GM19035 (cell line): ENCODE data around the gene PTPN4.

ENCODE experiments used
- ATAC-seq: cut with Tn5 transposase; IDR thresholded peaks from one replicate; pipeline ENCODE4 v1.9.1; 2021; ENCODE audit not compliant: unreplicated experiment

The PTPN4 gene

DNA sequence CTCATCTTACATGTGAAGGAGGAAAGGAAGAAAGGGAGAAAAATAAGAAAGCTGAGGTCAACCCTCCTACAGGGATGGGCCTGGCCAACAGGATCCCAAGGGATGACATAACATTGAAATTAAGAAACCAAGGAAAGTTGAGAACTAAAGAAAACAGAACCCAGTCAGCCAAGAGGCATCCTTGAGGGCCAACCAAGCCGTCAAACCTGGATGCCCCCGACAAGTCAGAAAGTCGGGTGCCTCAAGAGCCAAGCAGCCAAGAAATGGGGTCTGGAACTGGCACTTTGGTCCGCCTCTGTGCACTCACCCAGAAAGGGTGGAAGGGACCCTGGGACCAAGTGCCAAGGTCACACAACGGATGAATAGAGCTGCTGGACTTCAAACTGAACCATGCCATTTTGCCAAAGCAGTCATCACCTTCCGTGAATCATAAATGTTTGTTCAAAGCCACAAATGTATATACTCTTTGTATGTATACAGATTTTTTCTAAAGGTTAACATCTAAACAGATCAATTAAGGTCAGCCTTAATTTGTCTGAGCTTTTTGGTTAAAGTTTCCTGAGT is 27.0 kb upstream of the PTPN4 start:
- ATAC-seq: no peak

DNA sequence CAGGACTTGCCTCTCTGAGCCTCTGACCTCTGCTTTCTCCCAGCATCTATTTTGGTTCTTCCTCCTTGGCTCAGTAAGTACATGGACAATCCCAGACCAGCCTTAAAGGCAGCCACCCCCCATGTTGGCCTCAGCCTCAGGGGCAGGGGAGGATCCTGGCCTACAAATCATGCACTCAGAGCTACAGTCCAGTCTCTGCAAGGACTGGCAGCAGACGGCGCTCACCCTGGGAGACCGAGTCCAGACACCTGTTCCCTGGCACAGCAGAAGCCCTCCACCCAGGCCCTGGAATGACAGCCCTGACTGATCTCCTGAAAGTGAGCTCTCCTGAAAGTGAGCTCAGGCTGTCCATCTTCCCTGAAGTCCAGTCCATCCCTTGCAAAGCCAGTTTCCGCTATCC is 25.7 kb upstream of the PTPN4 start:
- no peak for ATAC-seq

DNA sequence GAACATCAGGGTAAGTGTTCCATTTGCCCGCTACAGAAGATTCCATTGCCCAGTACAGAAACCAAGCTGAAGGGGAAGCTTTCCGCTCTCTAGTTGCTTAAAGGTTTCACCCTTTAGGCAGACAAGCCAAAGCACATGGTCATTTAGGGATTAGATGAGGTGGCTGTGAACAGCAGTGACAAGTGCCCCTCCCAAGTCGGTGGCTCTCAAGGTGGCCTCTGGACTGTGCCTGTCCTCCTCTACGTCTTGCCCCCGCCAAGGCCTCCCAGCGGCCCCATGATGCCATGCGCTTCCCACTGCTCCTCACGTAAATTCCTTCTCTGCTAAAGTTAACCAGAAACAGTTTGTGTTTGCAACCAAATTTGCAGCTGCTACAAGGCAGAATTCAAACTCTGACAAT is 24.2 kb upstream of the PTPN4 start:
- no peak for ATAC-seq

DNA sequence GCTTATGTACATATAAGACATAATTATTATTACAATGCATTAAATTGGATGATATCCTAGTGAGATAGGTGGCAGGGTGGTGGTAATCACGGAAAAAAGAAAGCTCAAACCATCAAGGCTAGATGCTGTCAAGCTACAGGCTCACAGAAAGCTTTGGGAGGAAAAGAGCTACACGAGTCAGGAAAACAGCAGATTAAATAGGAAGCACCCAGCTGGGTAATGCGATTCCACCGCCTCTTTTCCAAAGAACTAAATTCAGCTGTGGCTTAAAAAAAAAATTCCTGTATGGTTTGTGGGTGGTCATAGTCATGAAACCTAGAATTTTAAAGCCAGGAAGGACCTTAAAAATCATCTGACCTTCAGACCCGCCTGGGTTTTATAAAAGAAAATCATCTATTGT is 23.7 kb upstream of the PTPN4 start:
- ATAC-seq: no peak

DNA sequence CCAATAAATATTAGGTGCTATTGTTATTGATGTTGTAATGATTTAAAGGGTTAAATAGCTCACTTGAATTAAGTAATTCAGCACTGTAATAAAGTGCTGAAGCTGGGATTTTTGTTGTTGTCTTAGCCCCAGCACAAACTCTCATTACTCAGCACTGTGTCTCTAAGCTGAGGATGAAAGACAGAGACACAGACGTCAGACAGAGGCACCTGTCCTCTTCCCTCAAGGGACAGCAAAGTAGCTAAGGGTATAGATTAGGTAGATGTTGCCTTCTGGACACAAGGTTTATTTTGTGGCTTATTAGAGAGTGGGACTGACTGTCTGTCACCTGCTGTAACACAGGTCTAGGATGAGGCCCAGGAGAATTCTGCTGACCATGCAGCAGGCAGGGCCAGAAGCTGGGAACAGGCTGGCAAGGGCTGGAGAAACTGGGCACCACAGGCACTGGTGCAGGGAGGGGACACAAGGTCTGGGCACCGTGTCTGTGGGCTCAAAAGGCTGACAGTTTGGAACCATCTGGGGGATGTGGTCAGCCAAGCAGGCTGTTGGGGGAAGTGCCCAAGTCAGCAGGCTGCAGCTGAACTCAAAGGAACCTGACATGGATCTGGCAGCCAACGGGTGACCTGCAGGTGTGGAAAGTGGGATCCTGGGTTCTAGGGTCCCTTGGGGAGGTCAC is 20.0 kb upstream of the PTPN4 start:
- no peak for ATAC-seq

DNA sequence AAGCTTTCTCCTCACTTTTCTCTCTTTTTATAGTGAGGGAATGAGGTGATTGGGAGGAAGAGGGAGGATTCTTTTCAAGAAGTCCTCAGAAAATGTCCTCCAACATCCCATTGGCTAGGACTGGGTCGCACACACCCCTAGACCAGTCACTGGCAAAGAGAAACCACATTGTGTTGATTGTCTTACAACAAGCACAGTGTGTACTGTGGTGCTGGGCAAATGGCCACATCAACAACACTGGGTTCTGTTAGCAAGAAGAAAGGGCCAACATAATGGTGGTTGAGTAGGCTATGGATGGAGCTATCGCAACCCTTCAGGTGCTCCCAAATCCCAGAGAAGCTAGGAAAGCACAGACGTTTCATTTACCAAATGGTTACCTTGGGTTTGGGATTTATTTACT is 18.7 kb upstream of the PTPN4 start:
- ATAC-seq: no peak

DNA sequence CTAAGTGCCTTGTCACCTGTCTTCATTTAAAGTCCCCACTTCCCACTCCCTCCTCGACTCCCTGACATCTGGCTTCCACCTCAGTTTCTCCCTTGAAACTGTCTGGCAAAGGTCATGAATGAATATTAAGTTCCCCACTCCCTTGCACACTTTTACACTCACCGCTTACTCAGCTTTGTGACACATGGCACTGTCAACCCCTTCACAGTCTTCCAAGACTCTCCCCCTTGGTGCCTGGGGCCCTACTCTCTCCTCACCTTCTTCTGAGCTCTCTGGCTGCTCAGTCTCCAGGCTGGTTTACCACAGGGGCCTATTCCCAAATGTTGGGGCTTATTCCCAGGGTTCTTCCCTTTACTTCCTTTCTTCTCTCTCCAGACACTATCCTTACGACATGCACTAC is 17.9 kb upstream of the PTPN4 start:
- no peak for ATAC-seq

DNA sequence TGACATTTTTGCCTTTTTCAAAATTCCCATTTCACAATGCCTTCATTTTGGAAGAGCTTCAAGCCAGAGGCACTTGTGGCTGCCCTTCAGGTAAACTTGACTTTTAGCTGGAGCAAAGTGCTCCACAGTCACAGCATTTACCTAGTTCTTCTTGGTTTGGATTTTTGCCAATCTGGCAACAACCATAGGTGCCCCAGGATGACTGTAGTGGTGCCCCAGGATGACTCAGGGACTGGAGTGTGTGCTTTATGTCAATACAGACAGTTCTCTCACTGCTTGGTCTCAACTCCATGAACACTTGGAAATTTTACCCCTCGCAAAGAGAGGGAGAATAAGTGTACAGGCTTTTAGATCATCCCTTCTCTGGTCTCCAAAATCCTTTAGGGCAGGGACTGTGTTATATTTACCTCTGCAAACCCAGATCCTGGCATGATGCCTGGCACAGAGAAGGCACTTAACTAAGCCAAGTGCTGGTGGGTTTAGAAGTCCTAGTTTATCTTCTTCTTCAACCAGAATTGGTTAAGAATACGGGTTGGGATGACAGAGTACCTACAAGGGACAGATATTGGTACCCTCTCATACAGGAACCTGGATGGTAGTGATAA is 15.3 kb upstream of the PTPN4 start:
- no peak for ATAC-seq

DNA sequence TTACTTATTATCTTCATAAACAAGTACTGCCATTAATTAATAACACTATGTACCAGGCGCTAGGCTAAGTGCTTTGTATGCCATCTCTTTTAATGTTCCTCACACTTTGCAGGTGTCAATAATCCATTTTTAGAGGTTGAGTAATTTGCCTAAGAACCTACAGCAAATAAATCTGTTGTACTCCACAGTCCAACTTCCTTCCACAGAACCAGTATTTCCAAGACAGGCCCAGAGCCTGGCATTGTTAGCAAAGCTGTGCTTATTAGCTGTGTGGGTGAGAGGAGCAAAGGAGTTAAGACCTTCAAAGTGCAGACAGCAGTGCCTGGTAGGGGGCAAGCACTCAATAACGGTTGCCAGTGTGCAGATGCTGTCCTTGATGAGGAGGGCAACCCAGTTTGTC is 14.2 kb upstream of the PTPN4 start:
- ATAC-seq: no peak

DNA sequence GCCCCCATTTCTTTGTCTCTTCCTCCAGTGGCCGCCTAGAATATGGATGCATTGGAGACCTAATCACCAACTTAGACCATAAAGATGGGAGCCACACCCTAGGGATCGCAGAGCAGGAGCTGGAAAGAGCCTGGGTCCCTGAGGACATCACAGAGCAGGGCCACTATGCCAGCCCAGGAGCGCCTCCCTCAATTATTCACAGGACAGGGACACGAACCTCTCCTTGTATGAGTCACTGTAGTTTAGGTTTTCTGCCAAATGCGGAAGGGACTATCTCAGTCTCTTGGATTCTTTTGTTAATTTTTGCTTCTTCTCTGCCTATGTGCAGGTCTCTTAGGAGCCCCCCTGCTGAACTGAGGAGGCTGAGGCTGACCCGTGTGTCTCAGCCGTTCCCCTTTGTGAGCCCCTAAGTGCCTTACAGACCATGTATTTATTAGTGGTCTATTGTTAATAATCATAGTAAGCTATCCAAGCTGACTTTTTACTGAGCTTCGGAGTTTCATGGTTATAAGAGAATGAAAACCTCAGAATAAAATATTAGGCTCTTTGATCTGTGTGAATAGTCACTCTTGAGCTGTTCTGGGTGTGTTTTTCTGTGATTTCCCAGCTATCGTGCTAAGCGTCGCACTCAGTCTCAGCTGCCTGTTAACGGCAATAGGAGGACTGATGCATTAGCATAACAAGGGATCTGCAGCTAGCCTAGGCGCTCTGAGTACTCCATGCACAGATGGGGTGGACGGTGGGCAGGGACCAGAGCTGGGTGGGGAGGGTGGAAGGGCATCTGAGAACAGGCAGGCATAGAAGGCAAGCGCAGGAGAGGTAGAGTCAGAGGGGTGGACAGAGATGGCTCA is 12.7 kb upstream of the PTPN4 start:
- no peak for ATAC-seq

DNA sequence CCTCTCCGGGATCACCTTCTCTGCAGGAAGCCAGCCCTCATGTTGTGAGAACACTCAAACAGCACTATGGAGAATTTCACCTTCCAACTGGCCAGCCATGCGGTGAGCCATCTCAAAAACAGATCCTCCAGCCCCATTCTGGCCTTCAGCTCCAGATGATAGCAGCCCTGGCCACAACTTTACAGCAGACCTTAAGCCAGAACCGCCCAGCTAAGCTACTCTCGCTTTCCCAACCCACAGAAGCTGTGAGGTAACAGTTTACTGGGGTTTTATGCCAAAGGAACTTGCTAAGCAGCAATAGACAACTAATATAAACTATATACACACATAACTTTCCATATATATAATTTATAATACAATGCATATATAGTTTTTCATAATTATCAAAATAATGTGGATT is 11.6 kb upstream of the PTPN4 start:
- ATAC-seq: no peak

DNA sequence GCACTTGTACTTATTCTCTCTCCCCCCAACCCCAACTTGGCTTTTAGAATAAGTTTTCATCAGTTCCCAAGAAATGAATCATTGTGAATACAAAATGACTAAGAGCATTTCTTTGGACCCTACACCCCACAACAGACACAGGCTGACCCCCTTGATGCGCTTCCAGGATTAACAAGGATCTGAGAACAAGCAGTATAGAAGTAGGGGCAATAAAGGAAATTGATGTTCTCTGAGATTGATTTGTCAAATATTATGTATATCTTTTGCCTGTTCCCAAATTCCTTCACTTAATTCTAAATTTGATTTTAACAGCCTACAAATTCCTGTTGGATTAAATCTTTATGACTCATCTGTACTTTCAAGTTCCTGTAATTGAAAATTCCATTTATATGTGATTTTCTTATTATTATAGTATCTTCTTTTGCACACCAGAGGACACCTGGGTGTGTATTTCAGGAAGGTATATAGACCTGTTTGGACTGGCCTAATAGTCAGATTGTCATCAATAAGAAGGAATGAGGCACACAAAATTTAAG is 10.2 kb upstream of the PTPN4 start:
- no peak for ATAC-seq

DNA sequence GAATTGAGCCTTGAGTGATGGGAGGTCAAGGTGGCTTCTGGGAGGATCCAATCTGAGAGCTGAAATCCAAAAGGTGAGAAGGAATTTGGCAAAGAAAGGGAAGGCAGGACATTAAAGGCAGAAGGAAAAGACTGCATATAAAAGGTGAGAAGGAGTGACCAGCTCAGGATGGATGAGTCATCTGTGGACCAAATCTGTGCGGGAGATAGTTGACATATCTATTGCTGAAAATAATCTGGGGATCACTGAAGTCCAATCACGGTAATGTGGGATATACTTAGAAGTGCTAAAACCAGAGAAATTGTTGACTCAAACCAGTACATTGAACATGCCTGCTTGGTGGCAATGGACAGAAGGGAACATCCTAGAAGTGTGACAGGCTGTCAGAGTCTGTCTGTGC is 8.0 kb upstream of the PTPN4 start:
- no peak for ATAC-seq

DNA sequence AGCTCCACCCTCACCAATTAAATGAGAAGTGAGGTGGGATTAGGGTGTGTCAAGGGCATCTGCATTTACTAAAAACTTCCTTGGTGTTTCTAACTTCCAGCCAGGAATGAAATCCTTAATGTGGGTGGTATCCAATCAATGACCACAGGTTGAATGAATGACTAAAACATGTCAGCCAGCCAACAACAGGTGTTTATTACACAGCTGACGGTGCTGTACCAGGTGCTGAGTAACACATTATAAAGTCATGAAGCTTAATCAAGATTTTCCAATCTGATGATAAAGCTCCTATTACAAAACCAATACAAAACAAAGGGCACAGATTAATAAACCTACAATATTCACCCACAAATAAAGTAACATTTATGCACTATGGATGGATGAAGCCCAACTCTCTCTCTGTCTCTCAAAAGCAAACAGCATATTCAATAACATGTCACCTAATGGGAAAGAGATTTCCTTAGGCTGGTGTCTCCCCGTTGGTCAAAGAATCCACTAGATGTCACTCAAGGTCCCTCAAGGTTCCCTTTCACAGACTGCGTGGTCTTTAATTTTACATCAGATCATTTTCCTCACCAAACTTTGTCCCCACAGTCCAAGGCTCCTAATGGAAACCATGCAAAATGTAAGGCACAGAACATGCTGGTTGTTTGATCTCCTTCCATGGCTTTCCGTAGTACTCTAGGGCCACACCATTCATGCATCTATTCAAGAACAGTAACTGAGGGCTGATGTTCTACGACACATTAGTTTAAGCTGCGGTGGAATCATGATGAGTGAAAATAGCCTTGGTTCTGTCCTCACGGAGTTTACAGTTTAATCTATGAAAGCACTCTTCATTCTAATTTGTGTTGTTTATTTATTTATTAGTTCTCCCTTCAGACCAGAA is 6.4 kb upstream of the PTPN4 start:
- peak; percentile 60 for ATAC-seq

DNA sequence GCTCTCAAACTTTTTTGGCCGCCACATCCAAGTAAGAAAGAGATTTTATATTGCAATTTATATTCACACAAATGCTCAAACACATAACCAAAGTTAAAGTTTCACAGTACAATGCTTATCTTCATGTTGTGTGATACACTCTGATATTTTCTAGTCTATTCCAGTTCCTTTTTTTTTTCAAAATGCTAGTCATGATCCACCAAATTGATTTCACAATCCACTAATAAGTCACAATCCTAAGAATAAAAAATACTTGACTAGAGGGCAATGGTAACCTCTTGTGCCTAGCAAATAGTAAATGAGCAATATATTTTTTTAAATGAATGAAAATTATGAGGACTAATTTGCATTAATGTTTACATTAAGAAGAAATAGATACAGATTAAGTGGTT is 5.8 kb upstream of the PTPN4 start:
- ATAC-seq: no peak

DNA sequence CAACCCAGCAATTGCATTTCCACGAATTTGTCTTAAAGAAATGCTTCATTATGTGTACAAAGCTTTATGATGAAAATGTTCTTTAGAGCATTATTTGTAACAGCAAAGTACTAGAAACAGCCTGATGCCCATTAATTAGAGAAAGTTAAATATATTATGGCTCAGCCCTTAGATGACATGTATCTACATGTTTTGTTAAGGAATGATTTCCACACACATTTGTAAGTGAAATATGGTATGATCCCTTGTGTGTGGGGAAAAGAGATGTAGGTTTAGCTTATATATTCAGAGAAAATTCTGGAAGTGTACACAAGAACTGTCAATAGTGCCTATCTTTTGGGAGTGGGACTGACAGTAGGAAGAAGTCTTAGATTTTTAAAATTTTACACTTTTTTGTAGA is 3.8 kb upstream of the PTPN4 start:
- no peak for ATAC-seq

DNA sequence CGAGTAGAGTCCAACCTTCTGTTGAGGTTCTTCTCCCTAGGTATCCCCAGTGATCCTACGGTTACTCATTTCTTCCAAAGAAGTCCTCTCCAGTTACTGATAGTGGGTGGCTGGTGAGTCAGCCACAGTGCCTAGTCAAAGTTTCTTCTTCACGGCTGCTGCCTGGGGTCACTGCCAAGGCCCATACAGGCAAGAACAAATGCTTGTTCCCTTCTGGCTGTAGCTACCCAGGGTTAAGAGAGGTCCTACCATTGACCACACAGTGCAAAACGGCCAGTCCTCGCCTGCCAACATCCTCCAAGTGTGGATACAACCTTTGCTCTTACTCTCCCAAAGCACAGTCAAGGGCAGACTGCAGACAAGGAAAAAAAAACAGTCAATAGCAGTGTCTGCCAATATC is 2.9 kb upstream of the PTPN4 start:
- ATAC-seq: no peak

DNA sequence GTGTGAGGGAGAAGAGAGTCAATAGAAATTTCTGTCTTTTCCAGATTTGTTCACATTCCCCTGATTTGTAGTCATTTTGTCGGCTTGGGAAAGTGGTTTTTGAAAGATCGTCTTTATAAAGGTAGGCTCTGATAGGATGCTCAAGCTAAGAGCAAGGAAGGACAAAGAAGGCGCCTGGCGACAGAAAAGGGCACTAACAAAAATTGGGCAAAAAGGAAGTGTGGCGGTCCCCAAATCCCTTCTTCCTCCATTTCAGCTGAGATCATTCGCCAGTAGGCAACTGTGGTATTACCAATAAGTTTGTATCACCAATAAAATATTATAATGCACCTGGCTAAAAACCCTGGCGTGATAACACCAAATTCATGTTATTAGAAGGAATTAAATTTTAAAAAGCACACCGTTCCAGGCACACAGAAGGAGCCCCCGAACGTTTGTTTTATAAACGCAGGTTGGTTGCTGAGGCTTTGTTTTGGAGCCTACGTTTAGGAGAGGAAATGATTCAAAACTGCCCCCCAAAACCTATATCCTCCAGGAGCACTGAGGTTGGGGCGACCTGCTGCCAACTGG is 756 bp upstream of the PTPN4 start:
- ATAC-seq: no peak

DNA sequence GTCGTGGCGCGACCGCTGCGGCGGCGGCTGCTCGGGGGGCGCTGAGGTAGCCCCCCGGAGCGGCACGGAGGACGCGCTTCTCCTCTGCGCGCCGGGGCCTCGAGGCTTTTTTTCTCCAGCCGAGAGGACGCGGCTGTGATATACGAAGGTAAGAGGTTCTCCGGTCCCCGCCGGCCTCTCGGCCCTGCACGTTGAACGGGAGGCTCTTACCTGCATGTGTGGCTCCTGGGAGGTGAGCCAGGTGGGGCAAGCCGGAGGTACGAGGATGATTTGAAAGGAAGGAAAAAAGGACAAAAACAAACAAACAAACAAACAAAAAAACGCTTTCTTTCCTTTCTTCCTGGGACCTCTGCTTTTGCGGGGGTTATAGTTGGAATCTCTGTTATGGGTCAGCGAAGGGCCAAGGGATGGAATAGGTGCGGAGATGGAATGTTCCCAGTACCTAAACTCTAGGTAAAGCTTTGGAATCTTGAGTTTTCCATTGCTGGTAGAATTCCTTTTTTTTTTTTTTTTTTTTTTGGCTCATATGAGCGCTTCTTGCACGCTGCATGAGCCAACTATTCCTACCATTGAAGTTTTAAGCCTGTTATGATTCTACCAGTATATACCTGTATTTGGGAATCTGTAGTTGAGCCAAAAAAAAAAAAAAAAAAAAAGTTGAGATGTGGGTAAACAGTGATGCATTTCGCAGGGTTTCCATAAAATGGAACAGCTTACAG is 674 bp downstream of the PTPN4 start:
- peak; percentile 26 for ATAC-seq

DNA sequence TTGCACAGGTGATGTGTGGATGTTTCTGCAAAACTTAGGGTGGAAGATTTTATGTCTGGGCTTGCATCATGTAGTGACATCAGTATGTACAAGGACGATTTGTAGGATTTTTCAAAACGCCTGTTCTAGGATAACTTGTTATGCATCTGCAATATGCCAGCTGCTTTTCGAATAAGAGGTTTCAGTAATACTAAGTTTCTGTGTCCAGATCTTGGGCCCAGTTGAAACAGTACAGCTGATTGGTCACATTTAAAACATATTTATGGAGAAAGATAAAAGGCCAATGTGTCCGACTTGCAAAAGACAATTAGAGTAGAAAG is 1.2 kb downstream of the PTPN4 start:
- no peak for ATAC-seq
